HCT116 (cell line): ENCODE measurements around the gene KRTAP4-4. TPM values are rescaled to one million over a fixed set of nuclear protein-coding genes. Genes with fewer than 3 reads are reported as not detected.

ENCODE experiments used
- ATAC-seq: fragments of 200-7000 bp; cut with Tn5 transposase; 2 replicates; pipeline ENCODE4 v1.9.1; 2020; ENCODE audit warnings: mild to moderate bottlenecking, moderate library complexity
- BruUV-seq: library from RNA; stranded (reverse); fragments of 400-500 nt; replicated peaks from 2 replicates; lab custom pipeline; 2021; lab: Mats Ljungman, UMichigan
- CTCF ChIA-PET: fragments of 300-600 bp; sonication (Branson Sonifier 250); formaldehyde crosslinking; loops from one replicate; lab custom pipeline; 2021; ENCODE audit warnings: antibody characterized with exemption; lab: Charles Lee
- POLR2A ChIA-PET: fragments of 300-600, 350-600 bp; sonication (Branson Sonifier 250); formaldehyde crosslinking; loops from one replicate; lab custom pipeline; 2021; ENCODE audit warnings: antibody characterized with exemption; lab: Charles Lee
- RAD21 ChIA-PET, 2 experiments: fragments of 300-600 bp; sonication (Branson Sonifier 250); formaldehyde crosslinking; loops; one replicate each; lab custom pipeline; 2023; ENCODE audit warnings: low total read pairs in 2 of 2; ENCODE audit not compliant: uncharacterized antibody in 2 of 2, unreplicated experiment in 2 of 2, low non-redundant PET in 1 of 2; lab: Charles Lee
- DNase-seq: peaks from one replicate; pipeline ENCODE4 v3.0.0-alpha.2; 2010; ENCODE audit warnings: low read depth, low spot score
- H2AFZ ChIP-seq: fragments of 200-600 bp; shearing (Covaris generic), sonication (generic); 2 replicates; pipeline ENCODE4 v1.6.1; 2017; ENCODE audit warnings: low read depth, mixed run types, mixed read lengths, antibody characterized with exemption, low read length; ENCODE audit not compliant: poor library complexity, severe bottlenecking
- H3K27ac ChIP-seq: 2 replicates; pipeline ENCODE4 v1.5.1; 2012; ENCODE audit warnings: low read depth, low read length
- H3K27me3 ChIP-seq: fragments of 200-600 bp; sonication (generic); 2 replicates; pipeline ENCODE4 v1.6.1; 2016; ENCODE audit warnings: mixed run types, low read length, mixed read lengths; ENCODE audit not compliant: insufficient read depth
- H3K36me3 ChIP-seq, 2 experiments: fragments of 200-500 bp in 1 of 2; fragments of 200-600 bp in 1 of 2; sonication (Bioruptor generic) in 1 of 2; sonication (generic) in 1 of 2; 2 replicates each; pipeline versions ENCODE4 v1.5.1 to v1.6.1; 2014 to 2016; ENCODE audit warnings: low read length in 2 of 2, inconsistent platforms in 1 of 2, mixed read lengths in 1 of 2, mixed run types in 1 of 2; ENCODE audit not compliant: insufficient read depth in 2 of 2, control insufficient read depth in 1 of 2
- H3K4me1 ChIP-seq, 2 experiments: fragments of 200-600 bp in 1 of 2; sonication (generic) in 1 of 2; 2 replicates each; pipeline versions ENCODE4 v1.5.1 to v1.6.1; 2012 to 2017; ENCODE audit warnings: low read length in 2 of 2, inconsistent platforms in 1 of 2, mild to moderate bottlenecking in 1 of 2, mixed read lengths in 1 of 2, mixed run types in 1 of 2, moderate library complexity in 1 of 2; ENCODE audit not compliant: insufficient read depth in 2 of 2, control insufficient read depth in 1 of 2
- H3K4me2 ChIP-seq: fragments of 200-600 bp; sonication (generic); 2 replicates; pipeline ENCODE4 v1.6.1; 2017; ENCODE audit warnings: mixed run types, low read length, mixed read lengths
- H3K4me3 ChIP-seq, 2 experiments: fragments of 200-600 bp in 1 of 2; sonication (generic) in 1 of 2; replicated peaks in 1 of 2; 2 replicates each; pipeline ENCODE4 v1.5.1; 2011 to 2016; ENCODE audit warnings: low read length in 2 of 2, control low read depth in 1 of 2, low read depth in 1 of 2, mild to moderate bottlenecking in 1 of 2, mixed read lengths in 1 of 2, mixed run types in 1 of 2
- H3K79me2 ChIP-seq: fragments of 200-600 bp; sonication (generic); 2 replicates; pipeline ENCODE4 v1.6.1; 2017; ENCODE audit warnings: mild to moderate bottlenecking, mixed run types, low read length, moderate library complexity, mixed read lengths; ENCODE audit not compliant: insufficient read depth
- H3K9ac ChIP-seq: fragments of 200-600 bp; sonication (generic); 2 replicates; pipeline ENCODE4 v1.6.1; 2016; ENCODE audit warnings: low read length, mixed read lengths
- H3K9me2 ChIP-seq: fragments of 200-600 bp; sonication (generic), shearing (Covaris generic); 2 replicates; pipeline ENCODE4 v1.6.1; 2017; ENCODE audit warnings: mixed run types, mild to moderate bottlenecking, moderate library complexity; ENCODE audit not compliant: insufficient read depth
- H3K9me3 ChIP-seq, 2 experiments: fragments of 200-500 bp in 1 of 2; fragments of 200-600 bp in 1 of 2; sonication (Bioruptor generic) in 1 of 2; sonication (generic) in 1 of 2; 2 replicates each; pipeline ENCODE4 v1.6.1; 2014 to 2017; ENCODE audit warnings: low read length in 2 of 2, mixed read lengths in 2 of 2, inconsistent platforms in 1 of 2, low read depth in 1 of 2, mild to moderate bottlenecking in 1 of 2, mixed run types in 1 of 2, moderate library complexity in 1 of 2; ENCODE audit not compliant: control insufficient read depth in 1 of 2, insufficient read depth in 1 of 2
- H4K20me1 ChIP-seq: fragments of 200-600 bp; sonication (generic), shearing (Covaris generic); 2 replicates; pipeline ENCODE4 v1.6.1; 2017; ENCODE audit warnings: mixed run types, mild to moderate bottlenecking, moderate library complexity; ENCODE audit not compliant: insufficient read depth
- CEBPB ChIP-seq: IDR thresholded peaks from 2 replicates; pipeline ENCODE4 v1.6.1; 2012; ENCODE audit warnings: low read depth
- EGR1 ChIP-seq: IDR thresholded peaks from 2 replicates; pipeline ENCODE4 v1.6.1; 2012; ENCODE audit warnings: low read depth
- ELF1 ChIP-seq: IDR thresholded peaks from 2 replicates; pipeline ENCODE4 v1.6.1; 2012; ENCODE audit warnings: low read depth, borderline replicate concordance
- EZH2phosphoT487 ChIP-seq: fragments of 200-600 bp; IDR thresholded peaks from 2 replicates; pipeline ENCODE4 v1.6.1; 2018; ENCODE audit warnings: antibody characterized with exemption, borderline replicate concordance
- FOSL1 ChIP-seq: IDR thresholded peaks from 2 replicates; pipeline ENCODE4 v1.6.1; 2012; ENCODE audit warnings: low read depth
- JUND ChIP-seq: IDR thresholded peaks from 2 replicates; pipeline ENCODE4 v1.6.1; 2012
- POLR2AphosphoS5 ChIP-seq: IDR thresholded peaks from 2 replicates; pipeline ENCODE4 v1.6.1; 2011; ENCODE audit warnings: mild to moderate bottlenecking, low read depth, low read length, moderate library complexity
- RAD21 ChIP-seq: IDR thresholded peaks from 2 replicates; pipeline ENCODE4 v1.6.1; 2012; ENCODE audit warnings: low read depth, mild to moderate bottlenecking
- REST ChIP-seq: IDR thresholded peaks from 2 replicates; pipeline ENCODE4 v1.6.1; 2012; ENCODE audit warnings: low read depth
- SIN3A ChIP-seq: IDR thresholded peaks from 2 replicates; pipeline ENCODE4 v1.6.1; 2012; ENCODE audit warnings: low read depth
- SP1 ChIP-seq: IDR thresholded peaks from 2 replicates; pipeline ENCODE4 v1.6.1; 2012; ENCODE audit warnings: low read depth
- SRF ChIP-seq: IDR thresholded peaks from 2 replicates; pipeline ENCODE4 v1.6.1; 2012; ENCODE audit warnings: low read depth
- TCF7L2 ChIP-seq: IDR thresholded peaks from 2 replicates; pipeline ENCODE4 v1.7.0; 2011; ENCODE audit warnings: borderline replicate concordance, inconsistent platforms; ENCODE audit not compliant: insufficient read depth, insufficient read length; ENCODE audit errors: extremely low read depth
- YY1 ChIP-seq: IDR thresholded peaks from 2 replicates; pipeline ENCODE4 v1.6.1; 2011; ENCODE audit warnings: low read length, low read depth, moderate library complexity, mild to moderate bottlenecking; ENCODE audit not compliant: insufficient replicate concordance; ENCODE audit errors: extremely low read depth
- ZFX ChIP-seq: fragments of 450-650 bp; IDR thresholded peaks from 2 replicates; pipeline ENCODE4 v1.6.1; 2017
- ZNF274 ChIP-seq: fragments of 200-500 bp; sonication (Bioruptor generic); IDR thresholded peaks from 2 replicates; pipeline ENCODE4 v1.6.1; 2014; ENCODE audit warnings: mild to moderate bottlenecking, low read depth, low read length, inconsistent platforms
- intact Hi-C: fragments of 100-400 bp; cut with micrococcal nuclease; formaldehyde crosslinking; loops from 2 replicates; pipeline ENCODE4 v1.10.0; 2022
- total RNA-seq: library from RNA; stranded (reverse); gene quantifications from one replicate; pipeline ENCODE4 v1.2.1, GENCODE V29; 2021; ENCODE audit not compliant: unreplicated experiment
- TF ChIP-seq, protein P1 (sequence below): IDR thresholded peaks from 2 replicates; pipeline ENCODE4 v1.6.1; 2011; ENCODE audit warnings: mild to moderate bottlenecking, low read length, moderate library complexity; ENCODE audit not compliant: insufficient replicate concordance; ENCODE audit errors: extremely low read depth
- TF ChIP-seq, protein P2 (sequence below), 3 experiments: fragments of 200-600 bp in 1 of 3; sonication (generic) in 1 of 3; IDR thresholded peaks in 2 of 3; conservative IDR thresholded peaks in 1 of 3; 2 replicates each; pipeline ENCODE4 v1.5.1; 2012 to 2017; ENCODE audit warnings: low read depth in 2 of 3, low read length in 2 of 3, antibody characterized with exemption in 1 of 3, borderline replicate concordance in 1 of 3, control low read depth in 1 of 3, mild to moderate bottlenecking in 1 of 3, mixed read lengths in 1 of 3, mixed run types in 1 of 3, moderate library complexity in 1 of 3; ENCODE audit not compliant: insufficient read depth in 1 of 3
- TF ChIP-seq, protein P3 (sequence below): IDR thresholded peaks from 2 replicates; pipeline ENCODE4 v1.6.1; 2012

The KRTAP4-4 gene
- total RNA-seq, 1 experiment from 2014 or later = not detected

DNA sequence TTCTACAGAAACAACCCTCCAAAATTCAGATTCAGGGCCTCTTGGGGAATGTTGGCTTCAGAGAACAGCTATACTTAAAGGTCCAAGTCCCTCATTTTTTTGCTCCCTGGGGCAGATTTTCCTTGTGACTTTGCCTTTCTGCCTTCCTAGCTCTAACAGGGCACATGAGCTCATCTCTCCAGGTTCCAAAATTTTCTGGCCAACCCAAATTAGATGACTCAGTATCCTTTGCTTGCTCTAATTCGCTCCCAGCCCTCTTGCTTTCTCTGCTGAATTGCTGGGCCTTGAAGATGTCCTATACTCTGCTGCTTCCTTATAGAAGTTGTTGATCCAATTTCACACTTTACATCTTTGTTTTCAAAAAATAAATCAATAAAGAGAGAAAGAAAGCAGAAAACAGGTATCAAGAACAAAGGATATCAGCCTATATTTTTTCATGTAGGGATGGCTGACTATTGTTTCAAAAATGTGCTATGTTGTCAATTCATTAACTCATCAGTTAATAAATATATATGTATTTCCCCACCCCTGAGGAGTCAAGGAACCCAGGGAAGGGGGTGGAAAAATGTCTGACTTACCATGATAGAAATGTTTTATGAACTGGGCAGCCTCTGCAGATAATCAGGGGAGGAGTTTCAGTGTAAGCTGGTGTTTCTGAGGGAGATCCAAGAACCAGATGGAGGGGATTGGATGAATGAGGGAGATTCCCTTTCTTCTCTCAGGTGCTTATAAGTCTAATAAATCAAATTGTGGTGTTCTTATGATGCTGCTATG, 18.5 kb upstream of the KRTAP4-4 start:
- Histone ChIP-seq H3K4me1 (no peaks in the 10 kb centered on the region), H3K4me2 (no peak overlapping the region), H3K9me3 (no peaks in the 10 kb centered on the region; a peak in 1 of 4 replicates), H3K79me2 (no peaks in the 10 kb centered on the region), H2AFZ (no peak overlapping the region), H3K9ac (no peak overlapping the region), H3K4me3 (no peak overlapping the region), H4K20me1 (no peaks in the 10 kb centered on the region), H3K9me2 (no peaks in the 10 kb centered on the region), H3K36me3 (no peaks in the 10 kb centered on the region), H3K27me3 (no peaks in the 10 kb centered on the region), H3K27ac (no peak overlapping the region)
- TF ChIP-seq, protein P1, sequence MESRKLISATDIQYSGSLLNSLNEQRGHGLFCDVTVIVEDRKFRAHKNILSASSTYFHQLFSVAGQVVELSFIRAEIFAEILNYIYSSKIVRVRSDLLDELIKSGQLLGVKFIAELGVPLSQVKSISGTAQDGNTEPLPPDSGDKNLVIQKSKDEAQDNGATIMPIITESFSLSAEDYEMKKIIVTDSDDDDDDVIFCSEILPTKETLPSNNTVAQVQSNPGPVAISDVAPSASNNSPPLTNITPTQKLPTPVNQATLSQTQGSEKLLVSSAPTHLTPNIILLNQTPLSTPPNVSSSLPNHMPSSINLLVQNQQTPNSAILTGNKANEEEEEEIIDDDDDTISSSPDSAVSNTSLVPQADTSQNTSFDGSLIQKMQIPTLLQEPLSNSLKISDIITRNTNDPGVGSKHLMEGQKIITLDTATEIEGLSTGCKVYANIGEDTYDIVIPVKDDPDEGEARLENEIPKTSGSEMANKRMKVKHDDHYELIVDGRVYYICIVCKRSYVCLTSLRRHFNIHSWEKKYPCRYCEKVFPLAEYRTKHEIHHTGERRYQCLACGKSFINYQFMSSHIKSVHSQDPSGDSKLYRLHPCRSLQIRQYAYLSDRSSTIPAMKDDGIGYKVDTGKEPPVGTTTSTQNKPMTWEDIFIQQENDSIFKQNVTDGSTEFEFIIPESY = no peak
- TF ChIP-seq, protein P2, sequence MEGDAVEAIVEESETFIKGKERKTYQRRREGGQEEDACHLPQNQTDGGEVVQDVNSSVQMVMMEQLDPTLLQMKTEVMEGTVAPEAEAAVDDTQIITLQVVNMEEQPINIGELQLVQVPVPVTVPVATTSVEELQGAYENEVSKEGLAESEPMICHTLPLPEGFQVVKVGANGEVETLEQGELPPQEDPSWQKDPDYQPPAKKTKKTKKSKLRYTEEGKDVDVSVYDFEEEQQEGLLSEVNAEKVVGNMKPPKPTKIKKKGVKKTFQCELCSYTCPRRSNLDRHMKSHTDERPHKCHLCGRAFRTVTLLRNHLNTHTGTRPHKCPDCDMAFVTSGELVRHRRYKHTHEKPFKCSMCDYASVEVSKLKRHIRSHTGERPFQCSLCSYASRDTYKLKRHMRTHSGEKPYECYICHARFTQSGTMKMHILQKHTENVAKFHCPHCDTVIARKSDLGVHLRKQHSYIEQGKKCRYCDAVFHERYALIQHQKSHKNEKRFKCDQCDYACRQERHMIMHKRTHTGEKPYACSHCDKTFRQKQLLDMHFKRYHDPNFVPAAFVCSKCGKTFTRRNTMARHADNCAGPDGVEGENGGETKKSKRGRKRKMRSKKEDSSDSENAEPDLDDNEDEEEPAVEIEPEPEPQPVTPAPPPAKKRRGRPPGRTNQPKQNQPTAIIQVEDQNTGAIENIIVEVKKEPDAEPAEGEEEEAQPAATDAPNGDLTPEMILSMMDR (IDR thresholded peaks at IDR 0.05 in 2 of 3, conservative IDR thresholded peaks at IDR 0.05 in 1 of 3; ENCODE audit: borderline replicate concordance in 1 of 3, insufficient read depth in 1 of 3, low read depth in 2 of 3, low read length in 2 of 3) = no peak
- TF ChIP-seq SIN3A (no peak), YY1 (no peak), ELF1 (no peak), SRF (no peak), EZH2phosphoT487 (no peak), ZNF274 (no peak), SP1 (no peak), POLR2AphosphoS5 (no peak), REST (no peak), RAD21 (no peak), EGR1 (no peak), ZFX (no peak), FOSL1 (no peak), JUND (no peak), TCF7L2 (no peak), CEBPB (no peak)
- TF ChIP-seq, protein P3, sequence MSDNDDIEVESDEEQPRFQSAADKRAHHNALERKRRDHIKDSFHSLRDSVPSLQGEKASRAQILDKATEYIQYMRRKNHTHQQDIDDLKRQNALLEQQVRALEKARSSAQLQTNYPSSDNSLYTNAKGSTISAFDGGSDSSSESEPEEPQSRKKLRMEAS = no peak
- RAD21 ChIA-PET = no interaction called here
- CTCF ChIA-PET = no interaction called here
- POLR2A ChIA-PET = no interaction called here
- no peak for DNase-seq
- intact Hi-C loops = no loop called here
- BruUV-seq = no TSS peak
- no peak for ATAC-seq
